HG02885 (cell line): ENCODE data around the gene TRPM2.

Experiments
- ATAC-seq: cut with Tn5 transposase; IDR thresholded peaks from one replicate; pipeline ENCODE4 v1.9.1; 2021; ENCODE audit warnings: mild to moderate bottlenecking; ENCODE audit not compliant: unreplicated experiment, poor library complexity

Gene TRPM2

DNA sequence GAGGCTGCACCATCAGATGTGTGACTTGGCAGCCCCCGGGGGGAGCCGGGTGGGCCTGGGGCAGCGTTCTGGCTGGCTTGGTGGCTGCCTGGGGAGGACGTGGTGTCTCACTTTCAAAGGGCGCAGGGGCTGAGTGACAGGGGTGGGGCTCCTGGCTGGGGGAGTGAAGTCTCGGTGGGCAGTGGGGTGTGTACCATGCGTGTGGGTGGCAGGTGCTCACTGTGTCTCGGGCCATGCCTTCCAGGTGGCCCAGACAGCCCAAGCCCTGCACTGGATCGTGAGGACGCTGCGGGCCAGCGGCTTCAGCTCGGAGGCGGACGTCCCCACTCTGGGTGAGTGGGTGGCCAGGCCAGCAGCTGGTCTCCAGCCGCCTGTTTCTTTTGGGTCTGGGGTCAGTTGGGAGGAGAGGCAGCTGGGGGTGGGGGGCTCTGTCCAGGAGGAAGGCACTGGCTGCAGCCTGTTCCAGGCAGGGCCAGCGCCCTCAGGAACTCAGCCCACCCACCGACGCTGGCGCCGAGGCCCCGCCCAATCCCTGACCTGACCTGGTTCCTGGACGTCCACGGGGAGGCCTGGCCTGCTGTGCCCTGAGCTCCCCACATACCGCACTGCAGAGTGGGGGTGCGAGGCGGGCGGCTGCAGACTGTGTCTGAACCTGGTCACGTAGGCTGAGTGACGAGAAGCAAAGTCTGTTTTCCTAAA, 71.3 kb downstream of the TRPM2 start:
- ATAC-seq = no peak

DNA sequence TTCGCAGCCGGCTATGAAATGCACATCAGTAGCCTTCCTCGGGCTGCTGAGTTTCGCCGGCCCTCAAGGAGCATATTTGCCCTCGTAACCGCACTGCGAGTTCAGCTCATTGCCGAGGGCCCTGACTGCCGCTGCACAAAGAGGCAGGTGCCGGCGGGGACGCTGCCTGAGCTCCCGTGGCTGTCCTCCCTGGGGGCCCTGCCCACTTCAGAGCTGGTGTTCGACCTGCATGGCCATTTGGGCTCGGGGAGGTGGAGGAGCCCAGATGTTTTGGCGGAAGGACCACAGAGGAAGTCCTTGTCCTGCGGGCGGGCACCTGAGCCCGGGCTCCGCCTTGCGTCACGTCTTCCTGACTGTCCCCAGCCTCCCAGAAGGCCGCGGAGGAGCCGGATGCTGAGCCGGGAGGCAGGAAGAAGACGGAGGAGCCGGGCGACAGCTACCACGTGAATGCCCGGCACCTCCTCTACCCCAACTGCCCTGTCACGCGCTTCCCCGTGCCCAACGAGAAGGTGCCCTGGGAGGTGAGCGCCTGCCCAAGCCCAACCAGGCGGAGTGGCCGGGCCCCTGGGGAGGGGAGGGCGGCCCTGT, 72.0 kb downstream of the TRPM2 start:
- no peak for ATAC-seq

DNA sequence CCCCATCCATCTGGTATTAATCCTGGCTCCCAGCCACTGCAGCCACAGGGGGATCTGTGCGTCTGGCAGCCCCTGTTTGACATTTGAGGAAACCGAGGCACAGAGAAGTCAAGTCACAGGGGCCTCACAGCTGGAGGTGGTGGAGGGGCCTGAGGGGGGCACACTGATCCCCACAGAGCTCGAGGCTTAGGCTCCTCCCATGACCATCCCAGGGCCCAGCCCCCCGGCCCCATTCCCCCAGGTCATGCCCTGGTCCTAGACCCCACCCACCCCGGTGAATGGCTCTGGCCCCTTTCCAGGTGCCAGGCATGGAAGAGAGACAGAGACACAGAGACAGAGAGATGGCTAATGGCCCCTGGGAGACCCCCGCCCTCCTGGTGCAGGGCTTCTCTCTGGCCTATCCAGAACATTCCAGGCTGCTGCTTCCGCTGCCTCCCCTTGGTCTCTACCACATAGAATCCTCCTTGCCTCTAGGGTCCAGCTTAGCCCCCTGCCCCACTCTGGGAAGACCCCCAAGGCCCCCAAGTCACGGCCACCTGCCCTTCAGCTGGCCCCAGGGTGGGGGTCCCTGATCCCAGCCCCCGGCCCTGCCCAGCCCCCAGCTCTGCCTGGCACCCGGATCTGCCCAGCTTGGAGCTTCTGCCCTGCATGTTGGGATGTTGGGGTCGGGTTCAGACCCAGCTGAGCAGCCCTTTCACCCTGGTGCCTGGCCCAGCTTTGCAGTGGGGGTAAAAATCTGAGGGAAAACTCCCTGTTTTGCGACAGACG, 72.7 kb downstream of the TRPM2 start:
- no peak for ATAC-seq

DNA sequence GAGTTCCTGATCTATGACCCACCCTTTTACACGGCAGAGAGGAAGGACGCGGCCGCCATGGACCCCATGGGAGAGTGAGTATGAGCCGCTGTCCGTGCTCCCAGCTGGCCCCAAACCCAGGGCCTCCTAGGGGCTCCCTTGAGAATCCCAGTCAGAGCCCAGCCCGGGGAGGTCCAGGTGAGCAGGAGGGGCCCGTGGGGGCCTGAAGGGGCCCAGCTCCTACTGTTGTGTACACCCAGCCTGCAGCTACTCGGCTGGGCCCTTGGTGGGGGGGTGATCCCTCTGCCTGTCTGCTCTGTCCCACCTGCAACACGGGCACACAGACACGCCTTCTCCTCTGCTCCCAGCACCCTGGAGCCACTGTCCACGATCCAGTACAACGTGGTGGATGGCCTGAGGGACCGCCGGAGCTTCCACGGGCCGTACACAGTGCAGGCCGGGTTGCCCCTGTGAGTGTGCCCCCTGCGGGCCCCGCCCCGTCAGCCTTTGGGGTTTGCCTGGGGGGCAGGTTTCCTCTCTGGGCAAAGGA, 73.3 kb downstream of the TRPM2 start:
- ATAC-seq = no peak

DNA sequence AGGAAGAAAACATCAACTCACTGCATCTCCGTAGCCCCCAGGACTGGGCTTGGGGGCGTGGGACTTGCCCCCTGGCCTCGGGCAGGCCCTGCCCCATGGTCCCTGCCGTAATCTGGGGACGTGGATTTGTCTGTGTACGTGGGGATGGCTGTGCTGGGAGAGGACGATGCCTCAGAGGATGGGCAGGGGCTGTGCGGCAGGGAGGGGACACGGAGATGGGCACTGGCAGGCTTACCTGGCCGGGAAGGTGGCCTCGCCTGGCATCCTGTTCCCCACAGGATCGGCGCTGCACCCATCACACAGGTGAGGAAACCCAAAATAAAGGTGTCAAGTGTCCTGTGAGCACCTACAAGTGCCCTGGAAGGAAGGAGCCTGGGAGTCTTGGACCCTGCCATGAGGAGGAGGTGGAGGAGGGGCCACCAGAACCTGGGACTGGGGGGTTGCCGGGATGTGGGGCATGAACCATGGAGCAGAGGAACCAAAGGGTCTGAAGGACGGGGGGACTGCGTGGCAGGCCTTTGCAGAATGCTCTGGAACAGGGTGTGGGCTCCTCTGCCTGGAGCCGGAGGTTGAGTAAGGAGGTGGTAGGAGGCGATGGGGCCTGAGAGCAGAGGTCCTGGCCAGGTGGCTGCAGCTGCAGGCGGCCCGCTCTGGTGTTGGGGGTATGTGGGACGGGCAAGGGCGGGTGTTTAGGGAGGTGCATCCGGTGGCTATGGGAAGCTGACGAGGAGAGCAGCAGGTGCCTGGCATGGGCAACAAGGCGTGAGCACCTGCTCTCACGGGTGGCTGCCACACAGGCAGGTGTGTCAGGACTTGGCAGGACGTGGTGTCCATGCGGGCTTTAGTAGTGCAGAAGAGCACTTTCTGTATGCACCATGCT, 74.1 kb downstream of the TRPM2 start:
- ATAC-seq = no peak

DNA sequence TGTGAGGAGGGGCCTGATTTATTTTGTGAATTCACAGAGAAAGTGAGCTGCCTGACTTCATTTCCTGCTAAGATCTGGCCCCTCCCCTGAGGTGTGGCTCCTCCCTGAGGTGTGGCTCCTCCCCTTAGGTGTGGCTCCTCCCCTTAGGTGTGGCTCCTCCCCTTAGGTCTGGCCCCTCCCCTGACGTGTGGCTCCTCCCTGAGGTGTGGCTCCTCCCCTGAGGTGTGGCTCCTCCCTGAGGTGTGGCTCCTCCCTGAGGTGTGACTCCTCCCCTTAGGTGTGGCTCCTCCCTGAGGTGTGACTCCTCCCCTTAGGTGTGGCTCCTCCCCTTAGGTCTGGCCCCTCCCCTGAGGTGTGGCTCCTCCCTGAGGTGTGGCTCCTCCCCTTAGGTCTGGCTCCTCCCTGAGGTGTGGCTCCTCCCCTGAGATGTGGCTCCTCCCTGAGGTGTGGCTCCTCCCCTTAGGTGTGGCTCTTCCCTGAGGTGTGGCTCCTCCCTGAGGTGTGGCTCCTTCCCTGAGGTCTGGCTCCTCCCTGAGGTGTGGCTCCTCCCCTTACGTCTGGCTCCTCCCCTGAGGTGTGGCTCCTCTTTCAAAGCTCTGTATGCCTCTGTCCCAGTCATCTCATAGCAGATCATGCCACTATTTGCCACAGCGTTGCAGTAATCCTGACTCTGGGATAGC, 75.0 kb downstream of the TRPM2 start:
- no peak for ATAC-seq

DNA sequence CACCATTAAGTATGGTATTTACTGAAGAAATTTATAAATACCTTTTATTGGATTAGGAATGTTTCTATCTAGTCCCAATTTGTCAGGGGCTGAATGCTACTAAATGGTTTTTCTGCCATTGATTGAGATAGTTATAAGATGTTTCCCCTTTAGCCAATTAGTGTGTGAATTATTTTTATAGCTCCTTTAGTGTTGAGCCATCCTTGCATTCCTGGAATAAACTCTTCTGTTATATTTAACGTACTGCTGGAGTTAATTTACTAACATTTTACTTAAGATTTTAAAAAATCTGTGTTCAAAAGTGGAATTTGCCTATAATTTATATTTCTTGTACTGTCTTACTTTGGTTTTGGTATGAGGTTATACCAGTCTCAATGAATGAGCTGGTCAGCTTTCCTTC, 76.5 kb downstream of the TRPM2 start:
- ATAC-seq = no peak

DNA sequence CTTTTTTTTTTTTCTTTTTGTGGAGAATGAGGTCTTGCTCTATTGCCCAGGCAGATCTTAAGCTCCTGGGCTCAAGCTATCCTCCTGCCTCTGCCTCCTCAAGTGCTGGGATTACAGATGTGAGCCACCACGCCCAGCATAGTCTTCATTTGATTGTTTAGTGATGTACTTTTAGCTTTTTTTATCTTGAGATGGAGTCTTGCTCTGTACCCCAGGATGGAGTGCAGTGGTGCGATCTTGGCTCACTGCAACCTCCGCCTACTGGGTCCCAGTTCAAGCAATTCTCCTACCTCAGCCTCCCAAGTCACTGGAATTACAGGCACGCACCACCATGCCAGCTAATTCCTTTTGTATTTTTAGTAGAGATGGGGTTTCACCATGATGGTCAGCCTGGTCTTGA, 77.9 kb downstream of the TRPM2 start:
- ATAC-seq = no peak

DNA sequence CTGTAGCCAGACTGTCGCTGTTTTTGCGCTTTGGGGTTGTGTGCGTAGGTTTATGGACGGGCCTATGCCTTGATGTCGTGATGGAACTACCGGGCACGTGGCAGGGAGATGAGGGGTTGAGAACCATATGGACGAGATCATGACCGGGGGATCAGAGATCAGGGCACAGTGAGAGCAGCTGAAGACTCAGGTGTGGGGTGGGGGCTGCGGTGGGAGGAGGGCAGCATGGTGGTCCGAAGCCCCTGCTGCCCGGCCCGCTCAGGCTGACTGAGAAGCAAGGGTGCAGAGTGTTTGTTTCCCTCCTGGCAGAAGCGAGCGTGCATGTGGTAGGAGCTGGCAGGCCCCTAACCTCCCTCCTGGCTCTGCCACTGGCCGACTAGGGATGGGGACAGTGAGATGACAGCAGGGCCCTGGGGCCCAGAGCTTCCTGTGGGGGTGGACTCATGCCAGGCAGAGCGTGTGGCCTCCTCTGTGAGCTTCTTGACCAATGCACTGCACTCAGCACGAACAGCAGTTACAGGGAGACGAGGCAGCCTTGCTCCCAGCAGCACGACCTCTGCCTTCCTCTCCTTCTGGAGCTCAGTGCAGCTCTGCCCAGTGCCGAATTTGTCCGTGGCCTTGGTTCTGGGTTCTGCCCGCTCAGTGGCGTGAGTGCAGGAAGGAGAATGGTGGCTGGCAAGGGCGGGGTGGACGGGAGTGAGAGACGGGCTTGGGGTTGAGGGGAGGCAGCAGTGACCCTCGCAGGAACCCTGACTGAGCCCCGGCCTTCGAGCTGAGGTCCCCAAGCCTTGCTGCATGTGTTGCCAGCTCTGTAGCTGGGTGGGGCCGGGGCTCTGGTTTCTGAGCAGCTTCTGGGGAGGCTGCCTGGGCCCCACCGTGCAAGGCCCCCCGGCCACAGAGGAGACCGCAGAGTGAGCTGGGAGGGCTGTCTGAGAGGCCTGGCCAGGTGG, 79.7 kb downstream of the TRPM2 start:
- no peak for ATAC-seq

DNA sequence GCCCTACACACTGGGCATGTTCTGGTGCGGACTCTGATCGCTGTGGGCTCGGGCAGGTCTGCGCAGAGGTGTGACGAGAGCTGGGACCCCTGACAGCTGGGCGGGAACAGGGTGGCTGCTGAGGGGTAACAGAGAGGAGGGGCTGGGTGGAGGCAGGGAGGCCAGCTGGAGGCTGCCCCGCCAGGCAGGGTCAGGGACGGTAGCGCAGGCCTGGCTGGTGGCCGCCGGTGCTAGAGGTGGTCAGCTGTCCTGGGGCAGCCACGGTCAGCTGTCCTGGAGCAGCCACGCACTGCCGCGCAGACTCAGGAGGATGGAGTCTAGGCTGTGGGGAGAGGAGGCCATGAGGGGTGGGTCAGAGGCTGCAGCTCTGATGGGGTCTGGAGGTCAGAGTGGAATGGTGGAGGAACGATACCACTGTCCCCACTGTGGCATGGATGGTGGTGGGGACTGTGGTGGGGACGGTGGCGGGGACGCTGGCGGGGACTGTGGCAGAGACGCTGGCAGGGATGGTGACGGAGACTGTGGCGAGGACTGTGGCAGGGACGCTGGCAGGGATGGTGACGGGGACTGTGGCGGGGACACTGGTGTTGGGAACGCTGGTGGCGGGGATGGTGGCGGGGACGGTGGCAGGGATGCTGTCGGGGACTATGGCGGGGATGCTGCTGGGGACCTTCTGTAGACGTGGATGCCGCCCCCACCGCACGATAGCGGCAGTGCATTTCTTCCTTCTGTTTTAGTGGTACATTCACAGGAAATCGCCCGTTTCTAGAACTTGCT, 80.6 kb downstream of the TRPM2 start:
- ATAC-seq = no peak

DNA sequence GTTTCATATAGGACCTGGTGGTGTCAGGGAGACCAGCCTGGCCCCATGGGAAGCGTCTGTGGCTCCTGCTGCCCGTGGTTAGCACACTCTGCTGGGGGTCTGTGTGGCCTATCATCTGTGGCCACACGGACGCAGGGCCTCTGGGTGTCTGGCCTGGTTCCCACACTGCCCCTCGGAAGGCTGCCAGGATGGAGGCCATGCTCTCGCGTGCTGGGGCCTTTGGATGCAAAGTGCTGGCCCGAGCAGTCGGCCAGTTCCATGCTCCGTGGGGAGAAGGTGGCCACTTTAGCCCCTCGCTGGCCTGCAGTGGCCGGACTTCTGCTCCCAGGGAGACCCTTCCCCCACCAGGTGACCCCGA, 81.1 kb downstream of the TRPM2 start:
- ATAC-seq = no peak

DNA sequence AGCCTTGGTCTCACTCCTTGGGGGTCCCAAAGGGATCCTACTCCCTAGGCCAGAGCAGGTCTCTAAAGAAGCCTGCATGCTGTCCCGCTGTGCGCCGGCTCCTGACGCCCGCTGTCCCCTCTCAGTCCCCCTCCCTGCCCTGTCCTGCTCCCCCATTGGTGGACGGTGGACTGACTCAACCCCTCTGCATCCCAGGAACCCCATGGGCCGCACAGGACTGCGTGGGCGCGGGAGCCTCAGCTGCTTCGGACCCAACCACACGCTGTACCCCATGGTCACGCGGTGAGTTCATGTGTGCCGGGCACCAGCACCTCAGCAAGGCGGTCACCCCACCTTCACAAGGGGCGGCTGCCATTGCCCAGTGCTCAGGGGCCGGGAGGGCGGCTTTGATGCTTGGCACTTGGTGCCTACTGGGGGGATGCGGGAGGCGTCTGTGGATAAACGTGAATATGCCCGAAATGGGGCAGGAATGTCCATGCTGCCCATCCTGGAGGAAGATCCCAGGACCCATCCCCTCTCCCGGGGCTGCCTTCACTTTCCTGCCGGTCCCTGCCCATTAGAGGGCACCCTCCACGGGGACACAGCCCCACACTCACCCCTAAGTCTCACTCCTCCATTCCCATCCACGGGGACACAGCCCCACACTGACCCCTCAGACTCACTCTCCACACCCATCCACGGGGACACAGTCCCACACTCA, 81.7 kb downstream of the TRPM2 start:
- no peak for ATAC-seq

DNA sequence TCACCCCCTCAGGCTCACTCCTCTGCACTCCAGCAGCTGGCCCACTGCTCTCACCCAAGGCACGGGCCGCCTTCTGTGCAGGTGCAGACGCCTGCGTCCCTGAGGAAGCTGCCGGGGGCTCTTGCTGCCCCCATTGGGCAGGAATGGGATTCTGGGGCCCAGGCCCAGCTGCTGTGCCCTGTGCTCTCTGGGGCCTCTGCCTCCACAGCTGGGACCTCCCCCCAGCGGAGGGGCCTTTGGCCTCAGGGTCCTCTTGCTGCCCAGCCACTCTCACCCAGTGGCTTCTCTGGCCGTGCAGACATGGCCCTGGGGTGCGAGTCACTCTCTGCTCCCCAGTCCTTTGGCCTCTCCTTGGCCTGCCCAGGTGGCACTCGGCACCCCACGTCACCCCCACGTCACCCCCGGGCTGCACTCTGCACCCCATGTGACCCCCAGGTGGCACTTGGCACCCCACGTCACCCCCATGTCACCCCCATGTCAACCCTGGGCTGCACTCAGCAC, 82.7 kb downstream of the TRPM2 start:
- ATAC-seq = no peak

DNA sequence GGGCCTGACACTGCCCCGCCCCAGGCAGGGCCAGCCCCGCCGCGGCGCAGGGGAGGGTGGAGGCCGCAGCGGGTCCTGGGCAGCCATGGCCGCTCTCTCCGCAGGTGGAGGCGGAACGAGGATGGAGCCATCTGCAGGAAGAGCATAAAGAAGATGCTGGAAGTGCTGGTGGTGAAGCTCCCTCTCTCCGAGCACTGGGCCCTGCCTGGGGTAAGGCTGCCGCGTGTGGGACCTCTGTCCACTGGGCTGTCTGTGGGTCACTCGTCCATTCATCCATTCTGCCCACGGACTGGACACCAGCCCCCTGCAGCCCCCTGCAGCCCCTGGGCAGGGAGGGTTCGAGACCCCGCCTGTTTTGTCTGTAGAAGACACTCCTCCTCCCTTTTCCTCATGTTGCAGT, 83.5 kb downstream of the TRPM2 start:
- ATAC-seq = no peak

DNA sequence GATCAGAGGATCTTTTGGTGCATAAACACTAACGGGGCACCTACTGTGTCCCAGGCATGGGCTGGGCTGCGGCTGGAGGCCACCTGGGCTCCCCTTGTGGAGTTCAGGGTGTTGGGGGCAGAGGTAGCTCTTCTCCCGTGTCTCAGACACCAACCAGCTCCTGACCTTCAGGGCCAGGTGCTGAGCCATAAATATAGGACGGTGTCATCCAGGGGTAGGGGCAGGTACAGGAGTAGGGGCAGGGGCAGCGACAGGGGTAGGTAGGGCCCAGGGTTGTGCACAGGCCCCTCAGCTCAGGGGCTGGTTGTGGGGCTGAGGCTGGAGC, 83.9 kb downstream of the TRPM2 start:
- no peak for ATAC-seq

DNA sequence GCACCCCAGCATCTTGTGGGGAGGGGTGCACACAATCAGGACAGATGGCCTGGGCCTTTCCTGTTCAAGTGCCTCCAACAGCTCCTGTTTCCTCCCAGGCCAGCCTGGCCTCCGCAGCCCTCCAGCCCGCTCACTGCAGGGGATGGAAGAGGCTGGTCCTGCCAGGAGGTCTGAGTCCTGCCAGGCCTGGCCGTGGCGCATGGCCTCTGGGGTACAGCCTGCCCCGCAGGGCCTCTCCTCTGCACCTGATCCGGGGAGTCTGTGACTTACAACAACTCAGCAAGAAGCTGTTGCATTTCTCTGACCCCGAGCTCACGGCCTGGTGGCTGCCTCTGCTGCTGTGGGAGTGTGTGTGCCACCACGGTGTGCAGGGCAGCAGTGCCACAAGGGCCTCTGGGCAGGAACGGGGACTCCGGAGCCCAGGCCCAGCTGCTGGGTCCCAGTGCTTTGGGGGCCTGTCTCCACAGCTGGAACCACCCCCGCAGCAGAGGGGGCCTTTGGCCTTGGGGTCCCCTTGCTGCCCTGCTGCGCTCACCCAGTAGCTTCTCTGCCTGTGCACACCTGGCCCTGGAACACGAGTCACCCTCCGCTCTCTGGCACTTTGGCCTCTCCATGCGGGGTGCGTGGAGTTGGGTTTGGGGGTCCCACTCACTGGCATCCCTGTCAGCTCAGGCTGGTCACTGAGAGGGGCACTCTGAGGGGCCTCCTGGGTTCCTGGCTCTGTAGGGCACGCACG, 84.4 kb downstream of the TRPM2 start:
- no peak for ATAC-seq
